ENCODE data around the gene TFAP2C.

DNA sequence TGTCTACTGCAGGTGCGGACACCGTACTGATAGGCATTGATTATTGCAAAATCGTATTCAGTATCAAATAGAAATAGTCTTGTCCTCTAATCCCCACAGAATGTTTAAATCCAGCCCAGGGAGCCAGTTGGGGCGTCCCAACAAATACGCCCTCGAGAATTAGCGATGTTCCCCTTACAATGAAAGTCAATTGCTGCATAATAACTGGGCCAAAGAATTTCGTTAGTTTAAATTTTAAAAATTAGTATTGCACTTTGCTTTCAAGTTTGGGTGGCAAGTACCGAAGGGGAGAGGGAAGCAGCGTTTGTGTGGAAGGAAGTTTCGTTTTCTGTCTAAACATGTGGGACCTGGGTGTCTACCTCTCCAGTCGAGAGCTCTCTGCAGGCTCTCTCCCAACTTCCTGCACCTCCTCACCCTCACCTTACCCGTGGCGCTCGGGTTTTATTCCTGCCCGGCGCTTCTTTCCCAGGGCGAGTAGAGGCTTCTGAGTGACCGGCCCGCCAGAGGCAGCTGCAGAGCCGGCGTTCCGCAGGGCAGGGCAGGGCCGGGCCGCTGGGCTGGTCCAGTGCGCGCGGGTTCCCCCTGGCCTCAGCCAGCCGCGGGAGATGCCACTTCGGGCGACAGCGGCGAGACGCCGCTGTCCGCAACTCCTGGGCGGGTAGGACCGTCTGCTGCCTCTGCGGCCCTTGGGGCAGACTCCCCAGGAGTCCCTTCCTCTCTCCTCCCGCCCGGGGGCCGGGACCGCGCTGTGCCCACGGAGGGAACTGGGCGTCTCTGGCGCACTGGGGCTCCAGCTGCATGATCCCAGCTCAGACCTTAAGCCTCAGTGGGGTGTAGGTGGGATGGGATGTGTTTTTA is 862 bp upstream of the TFAP2C start:
- TF ChIP-seq NFYB (IDR thresholded peaks at IDR 0.05; ENCODE audit: insufficient read depth, low read depth, low read length) (no peak), EED (IDR thresholded peaks at IDR 0.05; ENCODE audit: low read depth) (no peak), MTA2 (IDR thresholded peaks at IDR 0.05; ENCODE audit: low read depth) (no peak), RELA (IDR thresholded peaks at IDR 0.05; ENCODE audit: borderline replicate concordance, partially characterized antibody) (no peak), JUNB (IDR thresholded peaks at IDR 0.05) (no peak), NRF1 (conservative IDR thresholded peaks at IDR 0.05; ENCODE audit: low read depth, low read length) (no peak), SP1 (IDR thresholded peaks at IDR 0.05; ENCODE audit: low read depth, low read length) (no peak), EP300 (IDR thresholded peaks at IDR 0.05; ENCODE audit: borderline replicate concordance in 1 of 2, control insufficient read depth in 1 of 2, low read depth in 2 of 2, low read length in 2 of 2) (no peak), CREM (IDR thresholded peaks at IDR 0.05; ENCODE audit: low read depth) (no peak)
- TF ChIP-seq, protein P1, sequence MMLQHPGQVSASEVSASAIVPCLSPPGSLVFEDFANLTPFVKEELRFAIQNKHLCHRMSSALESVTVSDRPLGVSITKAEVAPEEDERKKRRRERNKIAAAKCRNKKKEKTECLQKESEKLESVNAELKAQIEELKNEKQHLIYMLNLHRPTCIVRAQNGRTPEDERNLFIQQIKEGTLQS (IDR thresholded peaks at IDR 0.05; ENCODE audit: borderline replicate concordance, extremely low read depth, low read depth, low read length) = no peak
- TF ChIP-seq, protein P2, sequence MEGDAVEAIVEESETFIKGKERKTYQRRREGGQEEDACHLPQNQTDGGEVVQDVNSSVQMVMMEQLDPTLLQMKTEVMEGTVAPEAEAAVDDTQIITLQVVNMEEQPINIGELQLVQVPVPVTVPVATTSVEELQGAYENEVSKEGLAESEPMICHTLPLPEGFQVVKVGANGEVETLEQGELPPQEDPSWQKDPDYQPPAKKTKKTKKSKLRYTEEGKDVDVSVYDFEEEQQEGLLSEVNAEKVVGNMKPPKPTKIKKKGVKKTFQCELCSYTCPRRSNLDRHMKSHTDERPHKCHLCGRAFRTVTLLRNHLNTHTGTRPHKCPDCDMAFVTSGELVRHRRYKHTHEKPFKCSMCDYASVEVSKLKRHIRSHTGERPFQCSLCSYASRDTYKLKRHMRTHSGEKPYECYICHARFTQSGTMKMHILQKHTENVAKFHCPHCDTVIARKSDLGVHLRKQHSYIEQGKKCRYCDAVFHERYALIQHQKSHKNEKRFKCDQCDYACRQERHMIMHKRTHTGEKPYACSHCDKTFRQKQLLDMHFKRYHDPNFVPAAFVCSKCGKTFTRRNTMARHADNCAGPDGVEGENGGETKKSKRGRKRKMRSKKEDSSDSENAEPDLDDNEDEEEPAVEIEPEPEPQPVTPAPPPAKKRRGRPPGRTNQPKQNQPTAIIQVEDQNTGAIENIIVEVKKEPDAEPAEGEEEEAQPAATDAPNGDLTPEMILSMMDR (IDR thresholded peaks at IDR 0.05 in 2 of 3, conservative IDR thresholded peaks at IDR 0.05 in 1 of 3; ENCODE audit: control insufficient read depth in 2 of 3, extremely low read depth in 1 of 3, insufficient read depth in 1 of 3, low read depth in 3 of 3, low read length in 3 of 3) = no peak
- TF ChIP-seq, protein P3, sequence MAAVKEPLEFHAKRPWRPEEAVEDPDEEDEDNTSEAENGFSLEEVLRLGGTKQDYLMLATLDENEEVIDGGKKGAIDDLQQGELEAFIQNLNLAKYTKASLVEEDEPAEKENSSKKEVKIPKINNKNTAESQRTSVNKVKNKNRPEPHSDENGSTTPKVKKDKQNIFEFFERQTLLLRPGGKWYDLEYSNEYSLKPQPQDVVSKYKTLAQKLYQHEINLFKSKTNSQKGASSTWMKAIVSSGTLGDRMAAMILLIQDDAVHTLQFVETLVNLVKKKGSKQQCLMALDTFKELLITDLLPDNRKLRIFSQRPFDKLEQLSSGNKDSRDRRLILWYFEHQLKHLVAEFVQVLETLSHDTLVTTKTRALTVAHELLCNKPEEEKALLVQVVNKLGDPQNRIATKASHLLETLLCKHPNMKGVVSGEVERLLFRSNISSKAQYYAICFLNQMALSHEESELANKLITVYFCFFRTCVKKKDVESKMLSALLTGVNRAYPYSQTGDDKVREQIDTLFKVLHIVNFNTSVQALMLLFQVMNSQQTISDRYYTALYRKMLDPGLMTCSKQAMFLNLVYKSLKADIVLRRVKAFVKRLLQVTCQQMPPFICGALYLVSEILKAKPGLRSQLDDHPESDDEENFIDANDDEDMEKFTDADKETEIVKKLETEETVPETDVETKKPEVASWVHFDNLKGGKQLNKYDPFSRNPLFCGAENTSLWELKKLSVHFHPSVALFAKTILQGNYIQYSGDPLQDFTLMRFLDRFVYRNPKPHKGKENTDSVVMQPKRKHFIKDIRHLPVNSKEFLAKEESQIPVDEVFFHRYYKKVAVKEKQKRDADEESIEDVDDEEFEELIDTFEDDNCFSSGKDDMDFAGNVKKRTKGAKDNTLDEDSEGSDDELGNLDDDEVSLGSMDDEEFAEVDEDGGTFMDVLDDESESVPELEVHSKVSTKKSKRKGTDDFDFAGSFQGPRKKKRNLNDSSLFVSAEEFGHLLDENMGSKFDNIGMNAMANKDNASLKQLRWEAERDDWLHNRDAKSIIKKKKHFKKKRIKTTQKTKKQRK (IDR thresholded peaks at IDR 0.05; ENCODE audit: low read depth, low read length) = no peak

Measured in GM12878 (cell line).